GM19023 (cell line): ENCODE results near the gene ANTXR1.

Experiments used
- ATAC-seq: cut with Tn5 transposase; IDR thresholded peaks from one replicate; pipeline ENCODE4 v1.9.1; 2021; ENCODE audit warnings: mild to moderate bottlenecking, moderate library complexity; ENCODE audit not compliant: unreplicated experiment

ANTXR1 gene

DNA sequence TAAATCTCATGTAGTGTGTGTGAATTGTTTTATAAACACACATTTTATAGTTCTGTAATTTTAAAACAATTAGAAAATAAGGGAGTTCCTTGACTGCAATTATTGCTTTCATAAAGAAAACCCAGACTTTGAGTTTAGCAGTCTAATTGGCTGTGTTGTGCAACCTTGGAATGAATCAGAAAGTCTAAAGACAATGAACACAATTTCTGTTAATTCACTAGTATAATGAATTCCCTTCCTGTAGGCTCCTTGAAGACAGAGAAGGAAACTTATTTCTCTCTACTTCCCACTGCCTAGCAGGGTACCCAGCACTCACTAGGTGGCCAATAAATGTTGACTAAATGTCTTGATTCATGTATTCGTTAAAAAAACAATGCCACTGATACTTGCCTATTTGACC, 79.9 kb downstream of the ANTXR1 start:
- ATAC-seq, result no peak

DNA sequence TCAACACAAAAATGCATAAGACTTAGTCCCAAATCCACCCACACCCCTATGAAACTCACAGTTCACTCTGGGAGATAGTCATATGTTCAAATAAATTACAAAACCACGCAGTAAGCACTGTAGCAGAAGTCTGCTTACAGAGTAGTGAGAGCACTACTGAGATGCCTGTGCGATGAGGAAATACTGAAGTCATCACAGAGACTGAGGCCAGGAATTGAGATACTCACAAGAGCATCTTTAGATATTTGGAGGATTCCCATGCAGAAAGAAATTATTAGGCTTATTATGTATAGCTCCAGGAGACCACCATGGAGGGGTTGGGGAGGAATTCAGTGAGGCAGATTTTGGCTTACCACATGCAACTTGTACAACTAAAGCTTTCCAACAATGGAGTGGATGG, 82.3 kb downstream of the ANTXR1 start:
- no peak for ATAC-seq

DNA sequence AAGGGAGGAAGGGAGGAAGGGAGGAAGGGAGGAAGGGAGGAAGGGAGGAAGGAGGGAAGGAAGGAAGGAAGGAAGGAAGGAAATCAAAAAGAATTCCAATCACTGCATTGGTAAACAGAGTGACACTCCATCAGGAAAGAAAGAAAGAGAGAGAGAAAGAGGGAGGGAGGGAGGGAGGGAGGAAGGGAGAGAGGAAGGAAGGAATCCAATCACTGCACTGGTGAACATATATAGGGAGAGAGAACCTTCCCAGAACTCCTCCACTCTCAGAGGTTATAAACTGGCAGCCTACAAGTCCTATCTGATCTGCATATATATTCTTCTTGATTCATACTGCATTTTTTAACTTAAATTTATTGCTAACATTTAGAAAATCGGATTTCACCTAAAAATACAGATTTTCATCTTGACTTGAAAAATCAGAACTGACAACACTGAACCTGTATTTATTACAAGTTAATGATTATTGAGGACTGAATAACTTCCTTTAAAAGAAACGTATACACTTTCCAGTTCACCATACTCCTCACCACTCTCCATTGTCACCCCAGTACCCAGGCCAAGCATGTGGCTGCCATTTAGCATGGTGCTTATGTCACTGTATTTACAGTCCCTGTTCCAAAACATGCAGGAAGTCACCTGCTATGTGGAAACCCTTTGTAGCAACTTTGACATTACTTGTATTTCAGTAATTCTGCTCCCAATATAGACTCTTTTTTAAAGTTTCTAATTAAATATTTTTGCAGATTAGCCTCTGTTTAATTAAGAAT, 83.5 kb downstream of the ANTXR1 start:
- ATAC-seq, result no peak

DNA sequence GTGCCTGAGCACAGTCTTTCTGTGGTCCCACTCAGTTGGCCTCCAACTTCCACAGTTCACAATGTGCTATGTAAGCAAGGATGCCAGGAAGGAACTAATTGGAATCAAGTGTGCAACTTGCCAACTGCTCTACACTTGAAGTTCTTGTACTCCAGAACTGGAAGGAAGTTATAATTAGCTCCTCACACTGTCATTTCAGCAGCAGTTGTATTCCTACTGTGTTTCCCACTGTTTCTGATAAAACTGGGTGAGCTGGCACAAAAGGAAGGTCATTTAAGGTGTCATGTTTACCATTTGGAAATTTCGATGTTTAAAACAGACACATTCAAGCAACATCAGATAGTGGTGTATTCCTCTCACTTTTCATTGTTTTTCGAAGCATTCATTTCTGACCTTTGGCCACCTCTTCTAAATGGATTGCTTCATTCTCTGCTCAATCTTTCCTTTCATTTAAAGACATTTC, 84.2 kb downstream of the ANTXR1 start:
- ATAC-seq, result no peak

DNA sequence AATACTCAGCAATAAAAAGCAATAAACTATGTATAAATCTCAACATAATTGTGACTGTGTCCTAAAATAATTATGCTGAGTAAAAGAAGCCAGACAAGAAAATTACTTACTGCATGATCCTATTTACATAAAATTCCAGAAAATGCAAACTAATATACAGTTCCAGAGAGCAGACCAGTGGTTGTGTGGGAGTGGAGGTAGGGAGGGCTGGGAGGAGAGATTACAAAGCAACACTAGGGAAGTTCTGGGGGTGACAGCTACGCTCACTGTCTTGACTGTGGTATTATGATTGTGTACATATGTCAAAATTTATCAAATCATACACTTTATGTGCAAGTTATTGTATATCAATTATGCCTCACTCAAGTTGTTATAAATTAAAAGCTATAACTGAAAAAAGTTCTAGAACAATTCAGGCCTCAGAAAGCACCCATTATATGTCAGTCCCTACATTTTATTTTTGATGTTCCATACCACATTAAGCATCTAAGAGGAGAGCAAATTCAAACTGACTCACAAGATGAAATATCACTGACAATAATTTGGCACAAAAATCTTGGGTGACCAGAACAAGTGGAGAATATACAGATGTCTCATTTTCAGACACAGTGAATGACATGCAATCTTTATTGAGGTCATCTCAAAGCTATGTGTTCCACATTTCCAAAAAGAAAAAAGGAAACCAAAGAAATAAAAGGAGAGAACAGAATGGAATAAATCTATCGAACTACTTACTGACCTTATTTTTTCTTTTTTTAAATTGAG, 85.1 kb downstream of the ANTXR1 start:
- ATAC-seq, result no peak

DNA sequence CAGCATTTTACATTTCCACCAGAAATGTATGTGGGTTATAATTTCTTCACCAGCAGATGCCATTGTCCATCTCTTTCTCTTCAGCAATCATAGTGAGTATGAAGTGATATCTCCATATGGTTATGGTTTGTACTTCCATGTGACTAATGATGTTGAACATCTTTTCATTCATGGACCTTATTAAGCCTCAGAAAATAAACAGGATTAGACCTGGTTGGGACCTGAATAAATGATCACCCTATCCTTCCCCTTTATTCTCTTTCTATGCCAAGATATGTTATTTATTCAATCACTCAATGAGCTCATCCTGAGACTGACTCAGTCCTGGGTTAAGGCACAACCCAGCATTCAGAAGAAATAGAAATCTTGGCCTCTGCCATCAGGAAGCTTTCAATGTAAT, 86.6 kb downstream of the ANTXR1 start:
- no peak for ATAC-seq

DNA sequence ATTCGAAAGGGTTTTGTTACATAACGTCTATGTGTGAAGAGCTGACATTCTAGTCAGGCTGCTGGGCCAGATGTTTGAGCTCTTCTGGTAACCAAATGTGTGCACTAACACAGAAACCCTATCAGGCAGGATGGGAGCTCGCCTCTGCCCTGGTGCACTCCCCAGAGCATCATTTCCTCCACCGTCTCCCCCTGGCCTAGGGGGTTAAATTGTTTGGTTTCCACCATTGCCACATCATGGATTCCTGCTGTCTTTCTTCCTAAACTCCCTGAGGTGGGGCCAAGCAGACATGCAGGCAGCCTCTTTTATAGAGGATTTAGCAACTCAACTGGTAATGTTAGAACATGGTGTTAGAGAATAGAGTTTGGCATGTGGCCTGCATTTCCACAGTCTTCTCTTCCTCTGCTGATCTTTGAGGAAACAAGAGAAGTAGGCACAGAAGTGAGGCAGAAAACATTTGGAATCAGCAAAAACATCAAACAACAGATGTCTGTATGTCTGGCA, 87.3 kb downstream of the ANTXR1 start:
- no peak for ATAC-seq

DNA sequence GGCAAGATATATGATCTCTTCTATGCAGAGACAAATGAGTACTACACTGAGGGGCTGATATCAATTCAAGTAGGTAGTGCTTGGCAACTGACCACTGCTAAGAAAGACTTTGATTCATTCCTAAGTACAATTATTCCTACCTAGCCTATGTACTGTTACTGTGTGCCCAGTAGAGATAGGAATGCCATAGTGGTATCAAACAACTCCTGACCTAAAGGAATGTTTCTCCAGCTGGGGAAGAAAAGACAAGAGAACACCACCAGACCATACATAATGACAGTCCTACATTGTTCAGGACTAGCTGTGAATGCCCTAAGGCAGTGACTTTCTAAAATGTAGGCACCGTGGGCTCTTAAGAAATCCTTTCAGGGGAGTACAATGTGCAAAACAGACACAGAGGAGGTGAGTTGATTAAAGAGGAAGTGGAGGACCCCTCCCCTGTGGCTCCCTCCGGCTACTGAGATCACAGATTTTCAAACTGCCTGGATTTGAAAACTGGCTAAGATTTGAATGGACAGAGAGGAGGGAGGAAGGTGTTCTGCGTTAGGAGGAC, 89.1 kb downstream of the ANTXR1 start:
- ATAC-seq, result no peak

DNA sequence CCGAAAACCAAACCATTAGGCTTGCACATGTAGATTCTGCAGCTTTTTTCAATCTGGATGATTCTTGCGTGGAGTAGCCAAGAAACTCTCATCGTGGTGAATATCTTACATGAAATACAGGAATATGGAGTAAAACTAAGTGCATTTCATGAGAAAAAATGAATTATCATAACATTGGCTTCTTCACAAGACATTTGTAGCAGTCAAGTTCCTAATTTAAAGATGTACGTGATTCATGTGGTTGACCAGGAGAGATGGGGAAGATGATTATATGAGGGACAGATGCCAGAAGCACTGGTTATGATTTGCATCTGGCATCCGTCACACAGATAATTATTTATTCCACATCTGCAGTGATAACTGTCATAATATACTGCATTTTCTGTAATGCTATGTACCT, 90.4 kb downstream of the ANTXR1 start:
- no peak for ATAC-seq

DNA sequence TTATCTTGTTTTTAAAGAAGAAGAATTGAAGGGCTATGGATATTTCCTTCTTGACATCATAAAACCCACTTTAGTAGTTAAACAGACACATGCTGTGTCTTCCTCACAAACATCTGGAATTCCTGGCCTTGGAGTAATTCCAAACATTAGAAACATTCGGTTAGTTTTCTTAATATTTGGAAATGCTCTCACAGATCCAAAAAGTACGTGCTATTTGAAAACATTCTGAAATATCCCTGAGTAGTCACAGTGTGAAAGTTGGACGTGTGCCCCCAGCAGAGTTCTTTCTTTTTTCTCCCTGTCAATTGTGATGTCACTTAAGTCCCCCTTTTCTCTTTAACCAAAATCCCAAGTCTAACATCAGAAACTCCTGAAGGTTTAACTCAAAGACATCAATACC, 91.3 kb downstream of the ANTXR1 start:
- ATAC-seq, result no peak

DNA sequence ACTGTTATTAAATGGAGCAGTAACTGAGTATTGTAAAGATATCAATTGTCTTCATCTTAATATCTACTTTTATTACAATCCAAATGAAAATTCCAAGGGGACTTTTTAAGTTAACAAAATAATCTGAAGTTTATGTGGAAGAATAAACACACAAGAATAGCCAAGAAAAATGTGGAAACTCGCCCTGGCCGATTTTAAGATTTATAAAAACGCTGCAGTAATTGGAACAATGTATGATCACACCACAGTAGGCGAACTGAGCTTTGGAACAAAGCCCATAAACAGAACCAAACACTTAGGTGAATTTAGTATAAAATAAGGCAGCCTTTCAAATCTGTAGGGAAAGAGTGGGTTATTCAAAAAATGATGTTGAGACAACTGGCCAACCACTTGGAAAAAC, 96.3 kb downstream of the ANTXR1 start:
- no peak for ATAC-seq

DNA sequence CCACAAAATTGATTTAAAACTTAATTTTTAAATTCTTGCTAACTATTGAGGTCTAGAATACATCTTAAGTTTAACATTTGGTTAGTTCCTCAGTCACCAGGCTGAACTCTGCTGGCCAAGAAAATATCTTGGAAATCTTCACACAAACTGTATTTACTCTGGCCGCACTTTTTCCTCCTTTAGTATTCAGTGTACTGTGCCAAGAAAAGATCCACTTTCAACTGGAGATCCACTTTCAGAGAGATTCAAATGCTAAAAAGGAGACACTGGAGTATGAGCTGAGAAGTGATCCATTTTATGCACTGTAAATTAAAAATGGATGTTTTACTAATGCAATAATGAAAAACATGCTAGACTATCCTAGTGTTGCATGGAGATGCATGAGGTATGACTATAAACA, 98.1 kb downstream of the ANTXR1 start:
- ATAC-seq, result no peak

DNA sequence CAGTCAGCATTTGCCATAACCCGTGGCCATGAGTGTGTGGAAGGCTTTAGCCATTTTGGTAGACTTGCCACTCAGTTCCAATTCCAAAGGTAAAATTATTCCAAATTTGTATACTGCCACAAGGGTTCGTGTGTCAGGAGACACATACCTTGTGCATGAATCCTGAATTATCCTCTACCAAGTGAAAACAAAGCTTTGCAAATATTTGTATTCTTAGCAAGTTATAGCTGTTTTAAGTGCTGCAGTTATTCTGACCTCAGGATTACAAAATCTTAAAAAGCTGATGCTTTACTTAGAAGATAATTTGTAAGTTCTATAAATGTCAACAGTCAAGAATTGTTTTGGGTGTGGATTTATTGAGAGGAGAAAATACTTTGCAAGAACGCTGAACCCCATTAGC, 100.6 kb downstream of the ANTXR1 start:
- ATAC-seq, result no peak

DNA sequence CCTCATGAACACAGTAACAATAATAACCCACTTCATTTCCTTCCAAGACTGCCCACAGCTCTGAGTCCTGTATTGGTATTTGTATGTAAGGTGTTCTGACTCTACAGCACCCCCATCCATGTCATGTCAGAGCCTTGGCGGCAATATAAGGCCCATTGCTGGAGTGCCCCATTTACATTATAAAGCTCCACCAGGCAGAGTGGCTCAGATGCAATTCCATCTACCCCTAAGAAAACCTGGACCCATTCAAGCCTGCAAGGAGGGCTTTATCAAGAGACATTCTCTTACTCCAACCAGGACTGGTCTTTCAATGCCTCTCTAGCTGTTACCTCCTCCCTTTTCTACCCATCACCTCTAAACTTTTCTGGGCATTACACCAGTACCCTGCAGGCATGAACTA, 101.6 kb downstream of the ANTXR1 start:
- ATAC-seq, result no peak

DNA sequence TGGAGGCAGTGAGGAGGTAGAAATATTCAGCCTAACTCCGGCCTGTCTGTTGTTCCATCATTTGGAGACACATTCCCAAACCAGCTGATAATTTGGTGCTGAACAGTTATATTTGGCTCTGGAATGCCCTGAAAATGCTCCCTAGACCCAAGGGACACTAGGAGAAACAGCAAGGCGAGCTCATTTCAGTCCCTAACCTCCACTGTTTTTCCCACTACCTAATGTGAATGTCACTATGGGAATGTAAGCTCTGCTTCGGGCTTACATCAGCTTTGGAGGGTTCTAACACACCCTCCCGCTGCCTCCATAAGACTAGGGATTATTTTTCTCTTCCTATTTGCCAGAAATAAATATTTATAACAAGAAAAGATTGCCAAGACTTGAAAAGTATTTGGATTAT, 103.5 kb downstream of the ANTXR1 start:
- no peak for ATAC-seq

DNA sequence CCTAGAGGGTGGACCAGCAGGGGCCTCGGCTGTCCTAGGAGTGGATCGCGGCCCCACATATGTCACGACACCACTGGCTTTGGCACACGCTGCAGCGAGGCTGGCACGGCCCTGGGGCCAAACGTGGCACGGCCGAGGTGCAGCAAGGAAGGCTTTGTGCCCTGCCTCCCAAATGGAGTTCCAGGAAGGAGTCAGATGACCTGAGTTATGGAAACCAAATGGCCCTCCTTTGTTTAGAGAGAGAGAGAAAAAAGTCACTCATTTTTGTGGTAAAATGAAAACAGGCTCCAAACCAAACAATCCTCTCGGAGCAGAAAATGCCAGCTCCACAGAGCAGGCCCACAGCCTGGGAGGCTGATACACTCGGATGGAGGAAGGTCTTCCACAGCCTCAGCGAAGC, 105.6 kb downstream of the ANTXR1 start:
- no peak for ATAC-seq

DNA sequence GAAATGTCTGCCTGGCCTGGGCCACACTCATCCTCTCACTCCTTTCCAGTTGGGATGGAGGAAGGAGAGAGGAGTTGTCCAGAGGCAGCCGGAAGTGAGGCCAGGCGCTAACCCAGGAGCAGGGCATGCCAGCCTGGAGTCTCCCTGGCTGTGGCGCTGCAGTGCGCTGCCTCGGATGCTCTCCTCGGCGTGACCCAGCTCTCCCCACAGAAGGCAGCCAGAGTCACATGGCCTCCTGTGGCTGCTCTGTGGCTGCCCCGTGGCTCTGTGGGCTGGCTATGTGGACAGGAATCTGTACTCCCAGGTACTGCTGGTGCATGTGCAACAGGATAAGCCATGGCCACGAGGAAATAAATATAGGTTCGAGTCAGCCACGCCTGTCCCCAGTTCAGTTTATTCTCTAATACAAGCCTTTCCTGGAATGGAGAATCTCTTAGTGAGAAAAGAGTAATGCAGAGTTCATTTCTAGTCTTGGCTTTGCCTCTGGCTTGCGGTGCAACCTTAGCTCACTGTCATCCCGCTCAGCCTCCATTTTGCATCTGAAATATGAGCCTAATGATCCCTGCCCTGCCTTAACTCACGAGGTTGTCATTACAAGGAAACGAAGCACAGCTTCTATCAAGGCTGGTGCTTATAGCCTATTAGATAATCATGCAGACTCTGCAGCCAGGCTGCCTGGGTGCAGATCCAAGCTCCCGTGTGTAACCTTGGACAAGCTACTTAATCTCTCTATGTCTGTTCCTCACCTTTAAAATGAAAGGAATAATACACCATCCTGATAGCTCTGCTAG, 106.3 kb downstream of the ANTXR1 start:
- no peak for ATAC-seq

DNA sequence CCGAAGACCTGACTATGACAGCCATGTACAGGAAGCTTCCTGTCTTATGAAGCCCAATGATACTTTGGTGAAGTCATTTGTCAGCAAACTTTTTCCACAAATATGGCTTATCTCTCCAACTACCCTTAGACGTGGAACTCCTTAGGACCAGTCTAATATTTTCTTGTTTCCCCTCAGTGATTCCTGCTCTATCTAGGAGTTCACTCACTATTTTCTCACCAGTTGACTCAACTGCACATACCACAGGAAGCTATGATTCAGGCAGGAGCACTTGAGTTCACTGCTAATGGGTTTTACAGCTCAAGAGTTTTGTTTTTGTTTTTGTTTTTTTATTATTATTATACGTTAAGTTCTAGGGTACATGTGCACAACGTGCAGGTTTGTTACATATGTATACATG, 109.3 kb downstream of the ANTXR1 start:
- no peak for ATAC-seq

DNA sequence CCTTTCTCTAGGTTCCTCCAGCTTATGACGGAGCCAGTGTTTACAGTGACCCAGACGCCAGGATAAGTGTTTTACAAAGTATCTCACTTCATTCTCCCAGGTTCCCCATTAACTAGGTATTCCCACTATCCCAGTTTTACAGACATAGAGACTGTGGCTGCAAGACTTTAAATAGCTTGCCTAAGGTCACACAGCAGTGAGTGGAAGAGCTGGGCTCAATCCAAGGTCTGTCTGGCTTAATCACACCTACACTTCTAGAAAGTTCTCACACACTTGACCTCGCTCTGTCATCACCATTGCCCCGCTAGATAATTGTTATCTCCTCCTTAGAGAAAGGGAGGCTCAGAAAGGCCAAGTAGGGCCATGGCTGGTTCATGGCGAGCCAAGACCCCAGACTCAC, 110.2 kb downstream of the ANTXR1 start:
- ATAC-seq, result no peak

DNA sequence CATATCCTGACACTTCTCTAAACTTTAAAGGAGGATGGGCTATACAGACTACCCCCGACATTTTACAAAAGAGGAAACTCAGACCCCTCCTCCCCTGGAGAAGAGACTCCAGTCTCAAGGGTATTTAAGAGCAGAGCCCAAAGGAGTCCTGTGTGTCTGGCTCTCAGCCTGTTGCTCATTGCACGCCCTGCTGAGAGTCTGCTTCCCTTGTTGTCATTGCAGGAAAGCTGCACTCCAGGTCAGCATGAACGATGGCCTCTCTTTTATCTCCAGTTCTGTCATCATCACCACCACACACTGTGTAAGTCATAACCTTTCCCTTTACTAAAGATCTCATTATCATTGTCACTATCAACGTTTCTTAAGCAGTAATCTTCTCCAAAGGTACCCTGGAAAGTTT, 111.4 kb downstream of the ANTXR1 start:
- no peak for ATAC-seq

DNA sequence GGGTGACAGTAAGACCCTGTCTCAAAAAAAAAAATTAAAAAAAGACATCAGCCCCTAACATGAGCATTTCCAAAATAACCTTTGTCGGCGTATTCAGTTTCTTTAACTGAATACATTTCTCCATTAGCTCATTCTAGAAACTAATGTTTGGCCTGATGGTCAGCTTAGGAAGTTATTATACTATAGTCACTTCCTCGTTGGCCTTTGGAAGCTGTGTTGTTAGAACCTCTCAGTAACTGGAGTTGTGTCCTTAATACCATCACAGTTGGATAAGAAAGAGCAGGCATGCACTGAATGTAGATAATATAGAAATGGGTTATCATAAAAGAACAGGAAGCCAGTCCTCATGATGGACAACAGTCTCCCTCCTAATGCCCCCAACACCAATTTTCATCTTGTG, 112.8 kb downstream of the ANTXR1 start:
- no peak for ATAC-seq
